Heart left ventricle (tissue), 13 donors: ENCODE data around the gene EFHD1.

Experiments
- POLR2A ChIP-seq, 2 donors: fragments of 450-650 bp; IDR thresholded peaks; one replicate each; pipeline ENCODE4 v1.6.1; 2017; ENCODE audit warnings: antibody characterized with exemption in 2 of 2, mild to moderate bottlenecking in 2 of 2, moderate library complexity in 2 of 2
- TF ChIP-seq, protein P1 (sequence below), 12 donors: fragments of 200-600 bp; sonication (generic) in 4 of 12; IDR thresholded peaks; one replicate each; pipeline versions ENCODE4 v1.5.0 to v1.8.0; 2018 to 2022; ENCODE audit warnings: antibody characterized with exemption in 12 of 12, mild to moderate bottlenecking in 5 of 12
- donor health status: ischemic (EF 13 %, LVEDD 7.1; RV severe dilation, severe dysfunction).
- donor health status: DM: no; HTN: yes; CAD: no.
- donor health status: DM: no; HTN: no; CAD: no.
- donor health status: ischemic (EF 25% LVEDD 6.9; RV normal size, moderate dysfunction).
- donor health status: ischemic (EF 25% LVEDD 5.7; RV mildly dilated, moderate dysfunction).
- donor health status: ischemic (EF 35%, LVEDD 5.7; RV mildly dilated, moderate dysfunction).
- donor health status: nonischemic (EF 11% LVEDD 7.7; RV severe dilation, severe dysfunction).
- donor health status: DM: yes; HTN: yes; CAD: no.
- donor health status: PGD.
- donor health status: ischemic (EF 29% LVEDD 5.4; RV normal size, mild dysfunction).
- donor health status: nonischemic (EF 23%, LVEDD 6.1; RV moderate dilation, normal function).

- TF ChIP-seq, protein P1, sequence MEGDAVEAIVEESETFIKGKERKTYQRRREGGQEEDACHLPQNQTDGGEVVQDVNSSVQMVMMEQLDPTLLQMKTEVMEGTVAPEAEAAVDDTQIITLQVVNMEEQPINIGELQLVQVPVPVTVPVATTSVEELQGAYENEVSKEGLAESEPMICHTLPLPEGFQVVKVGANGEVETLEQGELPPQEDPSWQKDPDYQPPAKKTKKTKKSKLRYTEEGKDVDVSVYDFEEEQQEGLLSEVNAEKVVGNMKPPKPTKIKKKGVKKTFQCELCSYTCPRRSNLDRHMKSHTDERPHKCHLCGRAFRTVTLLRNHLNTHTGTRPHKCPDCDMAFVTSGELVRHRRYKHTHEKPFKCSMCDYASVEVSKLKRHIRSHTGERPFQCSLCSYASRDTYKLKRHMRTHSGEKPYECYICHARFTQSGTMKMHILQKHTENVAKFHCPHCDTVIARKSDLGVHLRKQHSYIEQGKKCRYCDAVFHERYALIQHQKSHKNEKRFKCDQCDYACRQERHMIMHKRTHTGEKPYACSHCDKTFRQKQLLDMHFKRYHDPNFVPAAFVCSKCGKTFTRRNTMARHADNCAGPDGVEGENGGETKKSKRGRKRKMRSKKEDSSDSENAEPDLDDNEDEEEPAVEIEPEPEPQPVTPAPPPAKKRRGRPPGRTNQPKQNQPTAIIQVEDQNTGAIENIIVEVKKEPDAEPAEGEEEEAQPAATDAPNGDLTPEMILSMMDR (IDR thresholded peaks at IDR 0.05), result no peak
- no peak for TF ChIP-seq POLR2A (IDR thresholded peaks at IDR 0.05)
These were observed 10.5 kb downstream of the EFHD1 start for GRCh38 chr2:232643813-232644347.
